HCT116 (cell line): Measurements from ENCODE around the gene REN. TPM values are rescaled to one million over a fixed set of nuclear protein-coding genes. Genes with fewer than 3 reads are reported as not detected.

ENCODE experiments used
- ATAC-seq: fragments of 200-7000 bp; cut with Tn5 transposase; 2 replicates; pipeline ENCODE4 v1.9.1; 2020; ENCODE audit warnings: mild to moderate bottlenecking, moderate library complexity
- BruUV-seq: library from RNA; stranded (reverse); fragments of 400-500 nt; replicated peaks from 2 replicates; lab custom pipeline; 2021; lab: Mats Ljungman, UMichigan
- CTCF ChIA-PET: fragments of 300-600 bp; sonication (Branson Sonifier 250); formaldehyde crosslinking; loops from one replicate; lab custom pipeline; 2021; ENCODE audit warnings: antibody characterized with exemption; lab: Charles Lee
- POLR2A ChIA-PET: fragments of 300-600, 350-600 bp; sonication (Branson Sonifier 250); formaldehyde crosslinking; loops from one replicate; lab custom pipeline; 2021; ENCODE audit warnings: antibody characterized with exemption; lab: Charles Lee
- RAD21 ChIA-PET, 2 experiments: fragments of 300-600 bp; sonication (Branson Sonifier 250); formaldehyde crosslinking; loops; one replicate each; lab custom pipeline; 2023; ENCODE audit warnings: low total read pairs in 2 of 2; ENCODE audit not compliant: uncharacterized antibody in 2 of 2, unreplicated experiment in 2 of 2, low non-redundant PET in 1 of 2; lab: Charles Lee
- DNase-seq: peaks from one replicate; pipeline ENCODE4 v3.0.0-alpha.2; 2010; ENCODE audit warnings: low read depth, low spot score
- H2AFZ ChIP-seq: fragments of 200-600 bp; shearing (Covaris generic), sonication (generic); 2 replicates; pipeline ENCODE4 v1.6.1; 2017; ENCODE audit warnings: low read depth, mixed run types, mixed read lengths, antibody characterized with exemption, low read length; ENCODE audit not compliant: poor library complexity, severe bottlenecking
- H3K27ac ChIP-seq: 2 replicates; pipeline ENCODE4 v1.5.1; 2012; ENCODE audit warnings: low read depth, low read length
- H3K27me3 ChIP-seq: fragments of 200-600 bp; sonication (generic); 2 replicates; pipeline ENCODE4 v1.6.1; 2016; ENCODE audit warnings: mixed run types, low read length, mixed read lengths; ENCODE audit not compliant: insufficient read depth
- H3K36me3 ChIP-seq, 2 experiments: fragments of 200-500 bp in 1 of 2; fragments of 200-600 bp in 1 of 2; sonication (Bioruptor generic) in 1 of 2; sonication (generic) in 1 of 2; 2 replicates each; pipeline versions ENCODE4 v1.5.1 to v1.6.1; 2014 to 2016; ENCODE audit warnings: low read length in 2 of 2, inconsistent platforms in 1 of 2, mixed read lengths in 1 of 2, mixed run types in 1 of 2; ENCODE audit not compliant: insufficient read depth in 2 of 2, control insufficient read depth in 1 of 2
- H3K4me1 ChIP-seq, 2 experiments: fragments of 200-600 bp in 1 of 2; sonication (generic) in 1 of 2; 2 replicates each; pipeline versions ENCODE4 v1.5.1 to v1.6.1; 2012 to 2017; ENCODE audit warnings: low read length in 2 of 2, inconsistent platforms in 1 of 2, mild to moderate bottlenecking in 1 of 2, mixed read lengths in 1 of 2, mixed run types in 1 of 2, moderate library complexity in 1 of 2; ENCODE audit not compliant: insufficient read depth in 2 of 2, control insufficient read depth in 1 of 2
- H3K4me2 ChIP-seq: fragments of 200-600 bp; sonication (generic); 2 replicates; pipeline ENCODE4 v1.6.1; 2017; ENCODE audit warnings: mixed run types, low read length, mixed read lengths
- H3K4me3 ChIP-seq, 2 experiments: fragments of 200-600 bp in 1 of 2; sonication (generic) in 1 of 2; replicated peaks in 1 of 2; 2 replicates each; pipeline ENCODE4 v1.5.1; 2011 to 2016; ENCODE audit warnings: low read length in 2 of 2, control low read depth in 1 of 2, low read depth in 1 of 2, mild to moderate bottlenecking in 1 of 2, mixed read lengths in 1 of 2, mixed run types in 1 of 2
- H3K79me2 ChIP-seq: fragments of 200-600 bp; sonication (generic); 2 replicates; pipeline ENCODE4 v1.6.1; 2017; ENCODE audit warnings: mild to moderate bottlenecking, mixed run types, low read length, moderate library complexity, mixed read lengths; ENCODE audit not compliant: insufficient read depth
- H3K9ac ChIP-seq: fragments of 200-600 bp; sonication (generic); 2 replicates; pipeline ENCODE4 v1.6.1; 2016; ENCODE audit warnings: low read length, mixed read lengths
- H3K9me2 ChIP-seq: fragments of 200-600 bp; sonication (generic), shearing (Covaris generic); 2 replicates; pipeline ENCODE4 v1.6.1; 2017; ENCODE audit warnings: mixed run types, mild to moderate bottlenecking, moderate library complexity; ENCODE audit not compliant: insufficient read depth
- H3K9me3 ChIP-seq, 2 experiments: fragments of 200-500 bp in 1 of 2; fragments of 200-600 bp in 1 of 2; sonication (Bioruptor generic) in 1 of 2; sonication (generic) in 1 of 2; 2 replicates each; pipeline ENCODE4 v1.6.1; 2014 to 2017; ENCODE audit warnings: low read length in 2 of 2, mixed read lengths in 2 of 2, inconsistent platforms in 1 of 2, low read depth in 1 of 2, mild to moderate bottlenecking in 1 of 2, mixed run types in 1 of 2, moderate library complexity in 1 of 2; ENCODE audit not compliant: control insufficient read depth in 1 of 2, insufficient read depth in 1 of 2
- H4K20me1 ChIP-seq: fragments of 200-600 bp; sonication (generic), shearing (Covaris generic); 2 replicates; pipeline ENCODE4 v1.6.1; 2017; ENCODE audit warnings: mixed run types, mild to moderate bottlenecking, moderate library complexity; ENCODE audit not compliant: insufficient read depth
- ATF3 ChIP-seq: IDR thresholded peaks from 2 replicates; pipeline ENCODE4 v1.6.1; 2012
- CBX3 ChIP-seq: IDR thresholded peaks from 2 replicates; pipeline ENCODE4 v1.6.1; 2012; ENCODE audit warnings: low read depth
- CEBPB ChIP-seq: IDR thresholded peaks from 2 replicates; pipeline ENCODE4 v1.6.1; 2012; ENCODE audit warnings: low read depth
- CTCF ChIP-seq, 3 experiments: fragments of 200-600 bp in 1 of 3; sonication (generic) in 1 of 3; IDR thresholded peaks in 2 of 3; conservative IDR thresholded peaks in 1 of 3; 2 replicates each; pipeline ENCODE4 v1.5.1; 2012 to 2017; ENCODE audit warnings: low read depth in 2 of 3, low read length in 2 of 3, antibody characterized with exemption in 1 of 3, borderline replicate concordance in 1 of 3, control low read depth in 1 of 3, mild to moderate bottlenecking in 1 of 3, mixed read lengths in 1 of 3, mixed run types in 1 of 3, moderate library complexity in 1 of 3; ENCODE audit not compliant: insufficient read depth in 1 of 3
- ELF1 ChIP-seq: IDR thresholded peaks from 2 replicates; pipeline ENCODE4 v1.6.1; 2012; ENCODE audit warnings: low read depth, borderline replicate concordance
- EZH2 ChIP-seq: fragments of 200-600 bp; sonication (generic); IDR thresholded peaks from 2 replicates; pipeline ENCODE4 v1.6.1; 2017; ENCODE audit warnings: antibody characterized with exemption, mixed run types
- EZH2phosphoT487 ChIP-seq: fragments of 200-600 bp; IDR thresholded peaks from 2 replicates; pipeline ENCODE4 v1.6.1; 2018; ENCODE audit warnings: antibody characterized with exemption, borderline replicate concordance
- FOSL1 ChIP-seq: IDR thresholded peaks from 2 replicates; pipeline ENCODE4 v1.6.1; 2012; ENCODE audit warnings: low read depth
- JUND ChIP-seq: IDR thresholded peaks from 2 replicates; pipeline ENCODE4 v1.6.1; 2012
- MAX ChIP-seq: IDR thresholded peaks from 2 replicates; pipeline ENCODE4 v1.6.1; 2012
- RAD21 ChIP-seq: IDR thresholded peaks from 2 replicates; pipeline ENCODE4 v1.6.1; 2012; ENCODE audit warnings: low read depth, mild to moderate bottlenecking
- REST ChIP-seq: IDR thresholded peaks from 2 replicates; pipeline ENCODE4 v1.6.1; 2012; ENCODE audit warnings: low read depth
- SIN3A ChIP-seq: IDR thresholded peaks from 2 replicates; pipeline ENCODE4 v1.6.1; 2012; ENCODE audit warnings: low read depth
- SRF ChIP-seq: IDR thresholded peaks from 2 replicates; pipeline ENCODE4 v1.6.1; 2012; ENCODE audit warnings: low read depth
- TCF7L2 ChIP-seq: IDR thresholded peaks from 2 replicates; pipeline ENCODE4 v1.7.0; 2011; ENCODE audit warnings: borderline replicate concordance, inconsistent platforms; ENCODE audit not compliant: insufficient read depth, insufficient read length; ENCODE audit errors: extremely low read depth
- ZBTB33 ChIP-seq: IDR thresholded peaks from 2 replicates; pipeline ENCODE4 v1.6.1; 2011; ENCODE audit warnings: mild to moderate bottlenecking, low read length, moderate library complexity; ENCODE audit not compliant: insufficient replicate concordance; ENCODE audit errors: extremely low read depth
- ZFX ChIP-seq: fragments of 450-650 bp; IDR thresholded peaks from 2 replicates; pipeline ENCODE4 v1.6.1; 2017
- intact Hi-C: fragments of 100-400 bp; cut with micrococcal nuclease; formaldehyde crosslinking; loops from 2 replicates; pipeline ENCODE4 v1.10.0; 2022
- total RNA-seq: library from RNA; stranded (reverse); gene quantifications from one replicate; pipeline ENCODE4 v1.2.1, GENCODE V29; 2021; ENCODE audit not compliant: unreplicated experiment

The REN gene
- total RNA-seq, 1 experiment from 2014 or later, result 0.47 TPM

GRCh38 chr1:204205486-204205885, 39.3 kb upstream of the REN start:
- ATAC-seq (no peak), DNase-seq (no peak)
- no peak overlapping the region for H3K27ac ChIP-seq
- RAD21 ChIA-PET, result interaction anchor here (1.6 to 3.3 kb wide), 2 partner anchors 42 to 43 kb away, joined by 5 to 17 read pairs; no protein-coding TSS in a partner anchor
- H3K4me1 ChIP-seq, result peaks cover 8 to 27% of the 10 kb centered on the region in 2 experiments
- intact Hi-C loops, result no loop called here
- no TSS peak for BruUV-seq
- H3K4me2 ChIP-seq, result no peak overlapping the region
- no peaks in the 10 kb centered on the region for H3K36me3 ChIP-seq
- no peaks in the 10 kb centered on the region for H3K9me2 ChIP-seq
- H4K20me1 ChIP-seq, result no peaks in the 10 kb centered on the region
- H3K9me3 ChIP-seq, result no peaks in the 10 kb centered on the region
- H3K79me2 ChIP-seq, result 0 out of 2 replicates have a peak, but pooled peaks cover 4% of the 10 kb centered on the region
- CTCF ChIA-PET, result interaction anchor here (0.9 to 3.3 kb wide), 6 partner anchors 8 to 193 kb away, joined by 3 to 53 read pairs (median 6); partner anchors contain the start of gene GOLT1A
- H3K9ac ChIP-seq, result no peak overlapping the region
- no peaks in the 10 kb centered on the region for H3K27me3 ChIP-seq
- no peak overlapping the region for H3K4me3 ChIP-seq
- no peak overlapping the region for H2AFZ ChIP-seq
- POLR2A ChIA-PET, result no interaction called here
- no peak for TF ChIP-seq MAX
- no peak for TF ChIP-seq SIN3A
- TF ChIP-seq ATF3, result no peak
- no peak for TF ChIP-seq EZH2phosphoT487
- no peak for TF ChIP-seq ELF1
- no peak for TF ChIP-seq CBX3
- no peak for TF ChIP-seq RAD21
- TF ChIP-seq FOSL1, result no peak
- TF ChIP-seq SRF, result no peak
- no peak for TF ChIP-seq ZBTB33
- TF ChIP-seq ZFX, result no peak
- TF ChIP-seq EZH2, result no peak
- TF ChIP-seq JUND, result no peak
- TF ChIP-seq CTCF (IDR thresholded peaks at IDR 0.05 in 2 of 3, conservative IDR thresholded peaks at IDR 0.05 in 1 of 3; ENCODE audit: borderline replicate concordance in 1 of 3, insufficient read depth in 1 of 3, low read depth in 2 of 3, low read length in 2 of 3), result no peak
- TF ChIP-seq REST, result no peak
- TF ChIP-seq CEBPB, result no peak
- no peak for TF ChIP-seq TCF7L2
